ENCODE measurements around the gene SFXN3. TPM values are rescaled to one million over a fixed set of nuclear protein-coding genes. Genes with fewer than 3 reads are reported as not detected.

The SFXN3 gene
- total RNA-seq, 2 experiments from 2014 or later, result 0.41 TPM; not detected in 1

DNA sequence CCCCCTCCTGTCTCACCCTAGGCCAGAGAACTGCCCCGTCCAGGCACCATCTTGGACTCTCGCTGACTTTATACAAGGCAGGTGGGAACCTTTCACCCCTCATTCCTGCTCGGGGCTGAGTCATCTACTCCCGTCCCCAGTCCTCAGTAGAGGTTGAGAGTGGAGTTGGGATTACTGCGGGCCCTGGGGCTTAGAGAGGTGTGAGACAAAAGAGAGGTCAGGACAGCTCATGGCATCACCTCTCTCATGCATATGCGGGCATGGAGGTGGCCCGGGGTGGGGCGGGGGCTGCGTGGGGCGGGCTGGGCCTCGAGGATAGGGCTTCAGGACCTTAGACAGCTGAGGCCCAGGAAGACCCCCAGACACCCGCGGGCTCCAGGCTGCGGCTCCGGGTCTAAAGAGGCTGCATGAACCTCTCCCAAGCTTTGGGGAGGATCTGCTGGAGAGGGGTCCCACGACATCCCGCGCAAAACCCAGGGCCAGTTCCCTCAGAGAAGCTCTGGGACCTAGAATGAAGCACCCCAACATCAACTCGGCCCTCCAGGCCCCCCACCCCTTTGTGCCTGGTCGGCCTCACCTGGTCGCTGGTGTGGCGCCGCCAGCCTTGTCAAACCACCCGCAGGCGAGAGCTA, 422 bp upstream of the SFXN3 start:
- ChIA-PET CTCF (ENCODE audit: unreplicated experiment) (interaction anchor here (0.6 kb wide), 2 partner anchors 31 to 1216 kb away, joined by 3 to 4 read pairs; partner anchors contain the start of gene KAZALD1), POLR2A (interaction anchor here (0.6 kb wide), 1 partner anchor 41 kb away, joined by 3 read pairs; no protein-coding TSS in a partner anchor)
- TF ChIP-seq EZH2phosphoT487 (IDR thresholded peaks at IDR 0.05; ENCODE audit: borderline replicate concordance, low read depth, low read length) (no peak), CTCF (conservative IDR thresholded peaks at IDR 0.05; ENCODE audit: low read length) (no peak)
- Histone ChIP-seq H4K20me1 (ENCODE audit: insufficient read depth, low read length) (no peaks in the 10 kb centered on the region; the same call in 1 of the 2 replicates), H3K9me3 (ENCODE audit: low read length) (no peaks in the 10 kb centered on the region), H3K4me3 (ENCODE audit: low read depth, low read length, poor library complexity, severe bottlenecking) (peak overlapping the region; percentile 38), H2AFZ (ENCODE audit: low read length) (no peak overlapping the region), H3K4me1 (ENCODE audit: insufficient read depth, low read length, poor library complexity, severe bottlenecking) (no peaks in the 10 kb centered on the region), H3K36me3 (ENCODE audit: insufficient read depth, low read length) (no peaks in the 10 kb centered on the region), H3K27ac (ENCODE audit: low read depth, low read length, poor library complexity, severe bottlenecking) (no peak overlapping the region), H3K79me2 (ENCODE audit: insufficient read depth, low read depth, low read length) (no peaks in the 10 kb centered on the region), H3K4me2 (ENCODE audit: low read length) (peak overlapping the region; percentile 65), H3K9me2 (ENCODE audit: insufficient read depth, low read length) (no peaks in the 10 kb centered on the region)
- DNase-seq (ENCODE audit: low spot score), result no peak
- no TSS peak for BruUV-seq (replicated peaks)
- intact Hi-C loops (cut with micrococcal nuclease; ENCODE audit: unreplicated experiment), result no loop called here

- H4K20me1 ChIP-seq (ENCODE audit: insufficient read depth, low read length), result no peaks in the 10 kb centered on the region; the same call in 1 of the 2 replicates
- DNase-seq (ENCODE audit: low spot score), result no peak
- ChIA-PET CTCF (ENCODE audit: unreplicated experiment) (no interaction called here), POLR2A (no interaction called here)
- H3K4me3 ChIP-seq (ENCODE audit: low read depth, low read length, poor library complexity, severe bottlenecking), result no peak overlapping the region
- H3K4me2 ChIP-seq (ENCODE audit: low read length), result peak overlapping the region; percentile 65; the same call in 1 of the 2 replicates
- no peaks in the 10 kb centered on the region for H3K79me2 ChIP-seq (ENCODE audit: insufficient read depth, low read depth, low read length)
- no peak overlapping the region for H3K27ac ChIP-seq (ENCODE audit: low read depth, low read length, poor library complexity, severe bottlenecking)
- H3K9me3 ChIP-seq (ENCODE audit: low read length), result no peaks in the 10 kb centered on the region
- no peak for TF ChIP-seq CTCF (conservative IDR thresholded peaks at IDR 0.05; ENCODE audit: low read length)
- no peak for TF ChIP-seq EZH2phosphoT487 (IDR thresholded peaks at IDR 0.05; ENCODE audit: borderline replicate concordance, low read depth, low read length)
- intact Hi-C loops (cut with micrococcal nuclease; ENCODE audit: unreplicated experiment), result no loop called here
- no peak overlapping the region for H2AFZ ChIP-seq (ENCODE audit: low read length)
- no peaks in the 10 kb centered on the region for H3K36me3 ChIP-seq (ENCODE audit: insufficient read depth, low read length)
- H3K4me1 ChIP-seq (ENCODE audit: insufficient read depth, low read length, poor library complexity, severe bottlenecking), result no peaks in the 10 kb centered on the region
- no TSS peak for BruUV-seq (replicated peaks)
- no peaks in the 10 kb centered on the region for H3K9me2 ChIP-seq (ENCODE audit: insufficient read depth, low read length)
Measured at GRCh38 chr10:101031796-101032636, 982 bp downstream of the SFXN3 start.

All from OCI-LY7 (cell line).